ENCODE data around the gene GPD2.

DNA sequence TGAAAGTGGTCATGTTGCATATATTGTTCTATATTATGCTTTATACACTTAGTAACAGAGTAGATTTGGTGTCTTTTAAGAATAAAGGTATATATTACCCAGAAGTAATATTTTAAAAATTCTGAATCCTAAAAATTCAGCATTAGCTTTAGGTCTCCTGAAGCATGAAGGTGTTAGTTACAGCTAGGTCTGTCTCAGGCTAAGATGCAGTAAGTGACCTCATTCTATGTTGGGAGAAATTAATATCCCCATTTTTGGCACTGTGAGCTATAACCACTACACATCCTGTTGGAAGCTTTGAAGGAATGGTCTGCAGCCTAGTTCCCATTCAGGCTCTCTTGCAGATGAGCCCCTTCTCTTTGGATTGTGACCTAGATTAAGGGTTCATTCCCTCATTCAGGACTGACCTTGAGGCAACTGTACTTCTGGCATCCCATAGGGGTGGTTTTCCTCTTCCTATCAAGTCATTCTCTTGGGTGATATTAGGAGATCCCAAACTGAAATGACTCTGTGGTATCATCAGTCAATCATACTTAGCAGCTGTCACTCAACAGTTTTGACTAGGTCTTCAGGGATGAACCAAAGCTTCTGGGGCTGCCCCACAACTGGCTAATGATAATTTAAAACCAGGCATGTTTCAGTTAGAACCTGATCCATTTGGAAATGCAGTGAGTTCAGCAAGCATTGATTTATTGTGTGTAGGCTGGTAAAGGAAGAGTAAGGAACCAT is 117.7 kb downstream of the GPD2 start:
- TF ChIP-seq, protein P1, sequence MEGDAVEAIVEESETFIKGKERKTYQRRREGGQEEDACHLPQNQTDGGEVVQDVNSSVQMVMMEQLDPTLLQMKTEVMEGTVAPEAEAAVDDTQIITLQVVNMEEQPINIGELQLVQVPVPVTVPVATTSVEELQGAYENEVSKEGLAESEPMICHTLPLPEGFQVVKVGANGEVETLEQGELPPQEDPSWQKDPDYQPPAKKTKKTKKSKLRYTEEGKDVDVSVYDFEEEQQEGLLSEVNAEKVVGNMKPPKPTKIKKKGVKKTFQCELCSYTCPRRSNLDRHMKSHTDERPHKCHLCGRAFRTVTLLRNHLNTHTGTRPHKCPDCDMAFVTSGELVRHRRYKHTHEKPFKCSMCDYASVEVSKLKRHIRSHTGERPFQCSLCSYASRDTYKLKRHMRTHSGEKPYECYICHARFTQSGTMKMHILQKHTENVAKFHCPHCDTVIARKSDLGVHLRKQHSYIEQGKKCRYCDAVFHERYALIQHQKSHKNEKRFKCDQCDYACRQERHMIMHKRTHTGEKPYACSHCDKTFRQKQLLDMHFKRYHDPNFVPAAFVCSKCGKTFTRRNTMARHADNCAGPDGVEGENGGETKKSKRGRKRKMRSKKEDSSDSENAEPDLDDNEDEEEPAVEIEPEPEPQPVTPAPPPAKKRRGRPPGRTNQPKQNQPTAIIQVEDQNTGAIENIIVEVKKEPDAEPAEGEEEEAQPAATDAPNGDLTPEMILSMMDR (IDR thresholded peaks at IDR 0.05; ENCODE audit: borderline replicate concordance, extremely low read depth, low read length, poor library complexity, severe bottlenecking) = no peak
- TF ChIP-seq EZH2 (IDR thresholded peaks at IDR 0.05; ENCODE audit: borderline replicate concordance, low read depth, low read length, severe bottlenecking) = no peak

Data from DND-41 (cell line).